K562 (cell line): ENCODE data around the gene NDUFA7. TPM values are rescaled to one million over a fixed set of nuclear protein-coding genes. Genes with fewer than 3 reads are reported as not detected.

Source experiments
- ATF3 ChIP-seq, 2 experiments: fragments of 450-650 bp in 1 of 2; sonication (generic) in 1 of 2; formaldehyde crosslinking in 1 of 2; IDR thresholded peaks in 1 of 2; conservative IDR thresholded peaks in 1 of 2; 2 replicates each; pipeline versions ENCODE4 v1.6.1 to v1.8.1; 2016 to 2023; ENCODE audit warnings: mild to moderate bottlenecking in 2 of 2, moderate library complexity in 2 of 2, inconsistent platforms in 1 of 2, missing genetic modification reagents in 1 of 2
- CREM ChIP-seq: IDR thresholded peaks from 2 replicates; pipeline ENCODE4 v1.6.1; 2014; ENCODE audit warnings: antibody characterized with exemption, low read depth
- CTBP1 ChIP-seq: fragments of 450-650 bp; IDR thresholded peaks from 2 replicates; pipeline ENCODE4 v1.6.1; 2016; ENCODE audit warnings: borderline replicate concordance
- EHMT2 ChIP-seq: fragments of 450-650 bp; IDR thresholded peaks from 2 replicates; pipeline ENCODE4 v1.6.1; 2018; ENCODE audit warnings: antibody characterized with exemption
- HCFC1 ChIP-seq: IDR thresholded peaks from 2 replicates; pipeline ENCODE4 v1.6.1; 2012; ENCODE audit warnings: low read depth, low read length, improper control_type of control experiment
- HNRNPL ChIP-seq: fragments of 200-400 bp; formaldehyde crosslinking; IDR thresholded peaks from 2 replicates; pipeline ENCODE4 v1.6.1; 2017; ENCODE audit warnings: low read depth, mild to moderate bottlenecking, low read length
- IFI16 ChIP-seq: fragments of 250-450 bp; sonication (Bioruptor Pico); IDR thresholded peaks from 2 replicates; pipeline ENCODE4 v2.1.2; 2022; ENCODE audit warnings: mild to moderate bottlenecking, inconsistent platforms
- LARP7 ChIP-seq: fragments of 450-650 bp; IDR thresholded peaks from 2 replicates; pipeline ENCODE4 v1.6.1; 2016
- NR3C1 ChIP-seq: sonication (generic); formaldehyde crosslinking; IDR thresholded peaks from 2 replicates; pipeline ENCODE4 v1.8.1; 2022; ENCODE audit warnings: missing genetic modification reagents
- PHF21A ChIP-seq: fragments of 450-650 bp; IDR thresholded peaks from 2 replicates; pipeline ENCODE4 v1.6.1; 2017; ENCODE audit warnings: low read depth, borderline replicate concordance
- POLR2B ChIP-seq: fragments of 450-650 bp; IDR thresholded peaks from 2 replicates; pipeline ENCODE4 v1.6.1; 2018; ENCODE audit warnings: low read depth; ENCODE audit not compliant: partially characterized antibody
- PREB ChIP-seq: sonication (generic); formaldehyde crosslinking; IDR thresholded peaks from 2 replicates; pipeline ENCODE4 v1.8.1; 2023; ENCODE audit warnings: mild to moderate bottlenecking, missing genetic modification reagents
- SFPQ ChIP-seq: fragments of 200-400 bp; formaldehyde crosslinking; IDR thresholded peaks from 2 replicates; pipeline ENCODE4 v1.6.1; 2017; ENCODE audit warnings: mild to moderate bottlenecking, low read depth, low read length, moderate library complexity
- SIRT6 ChIP-seq: IDR thresholded peaks from one replicate; pipeline ENCODE4 v1.6.1; 2012; ENCODE audit warnings: low read depth, mild to moderate bottlenecking, control low read depth, inconsistent platforms, low read length, moderate library complexity
- SIX5 ChIP-seq, 2 experiments: IDR thresholded peaks; 2 replicates each; pipeline ENCODE4 v1.6.1; 2011; ENCODE audit warnings: low read length in 2 of 2, borderline replicate concordance in 1 of 2, low read depth in 1 of 2, mild to moderate bottlenecking in 1 of 2, moderate library complexity in 1 of 2; ENCODE audit not compliant: insufficient read depth in 1 of 2
- SMAD1 ChIP-seq: fragments of 150-350 bp; IDR thresholded peaks from 2 replicates; pipeline ENCODE4 v1.6.1; 2014; ENCODE audit warnings: low read length, low read depth; ENCODE audit not compliant: partially characterized antibody
- SRSF3 ChIP-seq: fragments of 200-400 bp; formaldehyde crosslinking; IDR thresholded peaks from 2 replicates; pipeline ENCODE4 v1.6.1; 2016; ENCODE audit warnings: mild to moderate bottlenecking, low read length, moderate library complexity; ENCODE audit not compliant: insufficient read depth
- UBTF ChIP-seq, 2 experiments: IDR thresholded peaks; 2 replicates each; pipeline ENCODE4 v1.6.1; 2012; ENCODE audit warnings: improper control_type of control experiment in 2 of 2, low read depth in 2 of 2, low read length in 2 of 2, borderline replicate concordance in 1 of 2
- ZBTB7A ChIP-seq: IDR thresholded peaks from 2 replicates; pipeline ENCODE4 v1.6.1; 2011; ENCODE audit warnings: low read depth, mild to moderate bottlenecking, low read length, moderate library complexity, borderline replicate concordance; ENCODE audit not compliant: control insufficient read depth
- ZNF445 ChIP-seq: fragments of 250-450 bp; sonication (Bioruptor Pico); IDR thresholded peaks from 2 replicates; pipeline ENCODE4 v1.4.0; 2020; ENCODE audit warnings: low read depth, mild to moderate bottlenecking, moderate library complexity
- ZNF778 ChIP-seq: fragments of 450-650 bp; formaldehyde crosslinking; IDR thresholded peaks from 2 replicates; pipeline ENCODE4 v1.4.0; 2020; ENCODE audit warnings: mild to moderate bottlenecking, moderate library complexity
- polyA plus RNA-seq, 8 experiments: library from polyadenylated mRNA; depleted of rRNA in 4 of 8; stranded (reverse) in 5 of 8; unstranded in 3 of 8; fragments of >200 nt; fragmentation: Nextera tagmentation in 2 of 8; fragmentation: Illumina TruSeq in 1 of 8; extraction: Ambion mirVana in 2 of 8; extraction: Trizol in 1 of 8; gene quantifications; 2 replicates each; pipeline versions ENCODE4 v1.2.1 to v1.2.3, GENCODE V29; 2011 to 2014; ENCODE audit warnings: inconsistent platforms in 1 of 8, missing spikeins in 1 of 8
- total RNA-seq, 7 experiments: library from RNA; depleted of rRNA in 6 of 7; stranded (reverse); fragments of >200 nt in 6 of 7; fragmentation: Illumina TruSeq in 2 of 7; extraction: Trizol in 2 of 7; gene quantifications; 2 replicates each; pipeline versions ENCODE4 v1.2.1 to v1.2.3, GENCODE V29; 2011 to 2021; ENCODE audit warnings: low replicate concordance in 1 of 7

NDUFA7 gene
- total and polyA plus RNA-seq, 9 of the 15 experiments (the other 6 are each of a cell fraction or from before 2014, with no cell fraction given): 70.8 to 348 (median 142) TPM

GRCh38 chr19:8307965-8308866, 13.0 kb downstream of the NDUFA7 start, which contains the start of gene CD320 (continued):
- TF ChIP-seq ATF3 (IDR thresholded peaks at IDR 0.05) (no peak), ATF3 (CRISPR knock-in tag; conservative IDR thresholded peaks at IDR 0.05) (no peak; the same call in 1 of the 2 replicates), PREB (CRISPR knock-in tag) (no peak), UBTF (IDR thresholded peaks at IDR 0.05; ENCODE audit: borderline replicate concordance in 1 of 2, low read depth in 2 of 2, low read length in 2 of 2) (no peak), SMAD1 (no peak), SIRT6 (no peak), NR3C1 (peak; percentile 97), ZNF778 (CRISPR knock-in tag) (no peak), SRSF3 (no peak), ZBTB7A (peak; percentile 36; the same call in 1 of the 2 replicates), CREM (peak; percentile 88), POLR2B (peak; percentile 88), CTBP1 (peak; percentile 82), SIX5 (IDR thresholded peaks at IDR 0.05; ENCODE audit: borderline replicate concordance in 1 of 2, insufficient read depth in 1 of 2, low read depth in 1 of 2, low read length in 2 of 2) (no peak), IFI16 (CRISPR knock-in tag) (no peak), SFPQ (no peak), PHF21A (no peak), ZNF445 (no peak), EHMT2 (no peak), HNRNPL (0 out of 2 replicates have a peak, but pooled peaks have one; percentile 38), HCFC1 (no peak), LARP7 (no peak)
